Hepatocyte (in vitro differentiated cells): ENCODE measurements around the gene PSMC5. TPM values are rescaled to one million over a fixed set of nuclear protein-coding genes. Genes with fewer than 3 reads are reported as not detected.

Experiments
- DNase-seq: peaks from one replicate; pipeline ENCODE4 v3.0.0-alpha.2; 2016; ENCODE audit warnings: low spot score
- H2AFZ ChIP-seq: fragments of 200-600 bp; sonication (generic); 2 replicates; pipeline ENCODE4 v1.6.0; 2016; ENCODE audit warnings: antibody characterized with exemption, mild to moderate bottlenecking
- H3K27ac ChIP-seq: fragments of 200-600 bp; sonication (generic); 2 replicates; pipeline ENCODE4 v1.5.1; 2016; ENCODE audit warnings: mild to moderate bottlenecking
- H3K27me3 ChIP-seq: fragments of 200-600 bp; sonication (generic); 2 replicates; pipeline ENCODE4 v1.6.1; 2016
- H3K36me3 ChIP-seq: fragments of 200-600 bp; sonication (generic); replicated peaks from 2 replicates; pipeline ENCODE4 v1.5.1; 2016; ENCODE audit warnings: low read depth; ENCODE audit not compliant: insufficient read depth
- H3K4me1 ChIP-seq: fragments of 200-600 bp; sonication (generic); 2 replicates; pipeline ENCODE4 v1.5.1; 2016; ENCODE audit warnings: mild to moderate bottlenecking, moderate library complexity; ENCODE audit not compliant: insufficient read depth
- H3K4me2 ChIP-seq: fragments of 200-600 bp; sonication (generic); 2 replicates; pipeline ENCODE4 v1.6.0; 2016
- H3K4me3 ChIP-seq: fragments of 200-600 bp; sonication (generic); 2 replicates; pipeline ENCODE4 v1.5.1; 2016; ENCODE audit warnings: mild to moderate bottlenecking
- H3K79me2 ChIP-seq: fragments of 200-600 bp; sonication (generic); 2 replicates; pipeline ENCODE4 v1.6.0; 2017; ENCODE audit warnings: mild to moderate bottlenecking
- H3K9me2 ChIP-seq: fragments of 200-600 bp; sonication (generic); replicated peaks from 2 replicates; pipeline ENCODE4 v1.6.0; 2017; ENCODE audit warnings: mild to moderate bottlenecking; ENCODE audit not compliant: insufficient read depth
- H3K9me3 ChIP-seq: fragments of 200-600 bp; sonication (generic); 2 replicates; pipeline ENCODE4 v1.5.1; 2016; ENCODE audit warnings: low read depth, mild to moderate bottlenecking
- H4K20me1 ChIP-seq: fragments of 200-600 bp; sonication (generic); 2 replicates; pipeline ENCODE4 v1.6.0; 2016; ENCODE audit warnings: mild to moderate bottlenecking; ENCODE audit not compliant: insufficient read depth, poor library complexity, severe bottlenecking
- CTCF ChIP-seq: fragments of 200-600 bp; sonication (generic); IDR thresholded peaks from 2 replicates; pipeline ENCODE4 v1.5.1; 2016; ENCODE audit warnings: antibody characterized with exemption, mild to moderate bottlenecking; ENCODE audit not compliant: poor library complexity
- EZH2 ChIP-seq: fragments of 200-600 bp; sonication (generic); IDR thresholded peaks from 2 replicates; pipeline ENCODE4 v1.6.1; 2016; ENCODE audit warnings: antibody characterized with exemption, mild to moderate bottlenecking, borderline replicate concordance
- EZH2phosphoT487 ChIP-seq: fragments of 200-600 bp; sonication (generic); IDR thresholded peaks from one replicate; pipeline ENCODE4 v1.6.1; 2018; ENCODE audit warnings: antibody characterized with exemption, mild to moderate bottlenecking, low read depth, moderate library complexity; ENCODE audit not compliant: unreplicated experiment, severe bottlenecking
- WGBS: methylation state at CpG from one replicate; pipeline ENCODE4 v1.1.6; 2016; ENCODE audit warnings: low lambda C conversion rate; ENCODE audit errors: missing lambda C conversion rate; 5-methylcytosine and 5-hydroxymethylcytosine counted together
- polyA plus RNA-seq: library from polyadenylated mRNA; unstranded; fragments of >200 nt; fragmentation: Nextera tagmentation; extraction: Ambion mirVana; gene quantifications from 2 replicates; pipeline ENCODE4 v1.2.1, GENCODE V29; 2016
- total RNA-seq: library from RNA; depleted of rRNA; stranded (reverse); fragments of >200 nt; gene quantifications from 2 replicates; pipeline ENCODE4 v1.2.3, GENCODE V29; 2014

The PSMC5 gene
- total and polyA plus RNA-seq, 2 experiments from 2014 or later, result 46.6 to 132 TPM

DNA sequence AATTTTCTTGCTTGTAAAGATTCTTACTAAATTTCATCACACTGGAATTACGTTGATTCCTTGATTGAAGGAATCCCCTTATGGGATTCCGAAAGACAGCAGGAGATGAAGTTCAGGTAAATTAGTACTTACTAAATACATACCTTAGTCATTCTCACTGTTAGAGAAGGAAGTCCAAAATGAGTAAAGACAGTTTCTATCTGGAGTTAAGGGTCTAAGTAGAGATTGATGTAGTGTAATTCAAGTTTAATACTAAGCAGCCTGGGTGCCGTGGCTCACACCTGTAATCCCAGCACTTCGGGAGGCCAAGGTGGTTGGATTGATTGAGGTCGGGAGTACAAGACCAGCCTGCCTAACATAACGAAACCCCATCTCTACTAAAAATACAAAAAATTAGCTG, 43.7 kb upstream of the PSMC5 start:
- no peaks in the 10 kb centered on the region for H3K4me1 ChIP-seq
- TF ChIP-seq EZH2phosphoT487 (no peak), EZH2 (no peak), CTCF (no peak)
- WGBS, result 94% methylated on average over 6 of the region's 6 CpGs

DNA sequence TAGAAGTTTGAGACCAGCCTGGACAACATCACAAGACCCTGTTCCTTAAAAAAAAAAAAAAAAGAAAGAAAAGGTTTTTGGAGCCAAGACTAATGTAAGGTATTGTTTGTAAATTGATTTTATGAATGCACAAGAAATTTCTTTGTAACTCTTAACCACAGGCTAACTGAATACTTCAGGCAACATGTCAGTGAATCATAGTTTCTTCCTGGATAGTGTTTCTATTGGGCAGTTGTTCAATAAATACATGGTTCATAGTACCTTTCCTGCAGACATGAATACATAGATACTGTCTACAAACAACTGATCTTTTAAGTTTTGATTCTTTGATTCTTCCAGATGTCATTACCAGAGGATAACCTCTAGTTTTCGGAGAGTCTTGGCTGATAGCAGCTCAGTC, 41.7 kb upstream of the PSMC5 start:
- Histone ChIP-seq H3K27me3 (no peaks in the 10 kb centered on the region), H3K79me2 (peaks cover 97% of the 10 kb centered on the region), H3K27ac (no peak overlapping the region), H3K9me2 (no peaks in the 10 kb centered on the region), H3K4me2 (no peak overlapping the region), H3K4me3 (no peak overlapping the region), H4K20me1 (peaks cover 62% of the 10 kb centered on the region), H2AFZ (no peak overlapping the region), H3K9me3 (no peaks in the 10 kb centered on the region), H3K36me3 (peaks cover 6% of the 10 kb centered on the region), H3K4me1 (no peaks in the 10 kb centered on the region)
- no peak for TF ChIP-seq EZH2
- TF ChIP-seq EZH2phosphoT487, result no peak
- no peak for TF ChIP-seq CTCF
- 95% methylated on average over 1 of the region's 1 CpG for WGBS
- no peak for DNase-seq

More for the DNA sequence above, 43.7 kb upstream of the PSMC5 start:
- H2AFZ ChIP-seq, result no peak overlapping the region
- H3K4me3 ChIP-seq, result no peak overlapping the region
- no peak overlapping the region for H3K27ac ChIP-seq
- no peaks in the 10 kb centered on the region for H3K36me3 ChIP-seq
- no peaks in the 10 kb centered on the region for H3K27me3 ChIP-seq
- H4K20me1 ChIP-seq, result peaks cover 79% of the 10 kb centered on the region
- DNase-seq, result no peak
- no peak overlapping the region for H3K4me2 ChIP-seq
- no peaks in the 10 kb centered on the region for H3K9me2 ChIP-seq
- H3K79me2 ChIP-seq, result peaks cover 100% of the 10 kb centered on the region
- no peaks in the 10 kb centered on the region for H3K9me3 ChIP-seq

DNA sequence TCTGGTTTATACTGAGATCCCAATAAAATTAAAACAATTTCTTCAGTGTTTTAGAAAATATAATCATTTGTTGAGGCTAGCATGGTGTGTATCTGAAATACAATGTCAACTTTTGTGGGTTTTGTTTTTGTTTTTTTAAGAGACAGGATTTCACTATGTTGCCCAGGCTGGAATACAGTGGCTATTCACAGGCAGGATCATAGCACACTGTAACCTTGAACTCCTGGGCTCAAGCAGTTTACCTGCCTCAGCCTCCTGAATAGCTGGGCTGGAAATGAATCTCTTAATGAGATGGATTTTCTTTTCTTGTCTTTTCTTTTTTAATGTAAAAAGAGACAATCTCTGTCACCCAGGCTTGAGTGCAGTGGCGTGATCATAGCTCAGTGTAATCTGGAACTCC, 41.1 kb upstream of the PSMC5 start:
- H3K4me3 ChIP-seq, result no peak overlapping the region
- no peaks in the 10 kb centered on the region for H3K9me3 ChIP-seq
- WGBS, result 100% methylated on average over 1 of the region's 1 CpG
- DNase-seq, result no peak
- no peak overlapping the region for H2AFZ ChIP-seq
- TF ChIP-seq CTCF (no peak), EZH2phosphoT487 (no peak), EZH2 (no peak)
- H3K4me2 ChIP-seq, result no peak overlapping the region
- H3K27ac ChIP-seq, result no peak overlapping the region
- H3K79me2 ChIP-seq, result peaks cover 97% of the 10 kb centered on the region
- H3K27me3 ChIP-seq, result no peaks in the 10 kb centered on the region
- H3K9me2 ChIP-seq, result no peaks in the 10 kb centered on the region
- peaks cover 60% of the 10 kb centered on the region for H4K20me1 ChIP-seq
- peaks cover 6% of the 10 kb centered on the region for H3K36me3 ChIP-seq
- H3K4me1 ChIP-seq, result no peaks in the 10 kb centered on the region
